Activated CD4-positive, alpha-beta T cell treated with anti-CD3 and anti-CD28 coated beads, Interleukin-2, amount 50 U/mL, for 4 hours (primary cell): ENCODE measurements around the gene CCR4.
"Not testable (repeated sequence)": the region's sequence is repeated elsewhere in the genome, so short reads cannot be mapped to it uniquely, and the experiment has no call there.

Experiments used
- DNase-seq, 2 experiments: peaks; one replicate each; pipeline ENCODE4 v3.0.0-alpha.2; 2020

Gene CCR4

GRCh38 chr3:32951410-32951811, at the start of gene CCR4:
TSS of gene CCR4 (plus strand) at chr3:32951644. CDS start at chr3:32953423, 1,779 bp downstream.
- peak; percentile 55 to 57 for DNase-seq

GRCh38 chr3:32902887-32903371, 48.5 kb upstream of the CCR4 start:
- peak; percentile 11 to 26 for DNase-seq

GRCh38 chr3:32903953-32904352, 47.5 kb upstream of the CCR4 start:
- no peak for DNase-seq

GRCh38 chr3:32909999-32910398, 41.4 kb upstream of the CCR4 start:
- no peak for DNase-seq

GRCh38 chr3:32910954-32911353, 40.5 kb upstream of the CCR4 start:
- DNase-seq: no peak

- no peak for DNase-seq
Observed at GRCh38 chr3:32912046-32912445, 39.4 kb upstream of the CCR4 start.

GRCh38 chr3:32913790-32914446, 37.5 kb upstream of the CCR4 start:
- DNase-seq: no peak

- no peak for DNase-seq
Observed at GRCh38 chr3:32919920-32920319, 31.5 kb upstream of the CCR4 start.

GRCh38 chr3:32922078-32922477, 29.4 kb upstream of the CCR4 start:
- no peak for DNase-seq

- no peak for DNase-seq
Observed at GRCh38 chr3:32930161-32930560, 21.3 kb upstream of the CCR4 start.

GRCh38 chr3:32931273-32931672, 20.2 kb upstream of the CCR4 start:
- DNase-seq: not testable (repeated sequence)

- DNase-seq: no peak
Observed at GRCh38 chr3:32934150-32934742, 17.2 kb upstream of the CCR4 start.

GRCh38 chr3:32937331-32937730, 14.1 kb upstream of the CCR4 start:
- DNase-seq: no peak

GRCh38 chr3:32939531-32940284, 11.7 kb upstream of the CCR4 start:
- not testable (repeated sequence) for DNase-seq

- DNase-seq: no peak
Observed at GRCh38 chr3:32940726-32941125, 10.7 kb upstream of the CCR4 start.

- no peak for DNase-seq
Observed at GRCh38 chr3:32945136-32945535, 6.3 kb upstream of the CCR4 start.

GRCh38 chr3:32945598-32945997, 5.8 kb upstream of the CCR4 start:
- not testable (repeated sequence) for DNase-seq

GRCh38 chr3:32946973-32947788, 4.3 kb upstream of the CCR4 start:
- no peak for DNase-seq

GRCh38 chr3:32947789-32948238, 3.6 kb upstream of the CCR4 start:
- DNase-seq: peak; percentile 94 to 98

- no peak for DNase-seq
Observed at GRCh38 chr3:32948625-32949445, 2.6 kb upstream of the CCR4 start.

- DNase-seq: no peak
Observed at GRCh38 chr3:32950516-32950915, 928 bp upstream of the CCR4 start.
